Inferior parietal cortex (tissue), 1 donor: Measurements from ENCODE around the gene COL6A2.
"Not testable (repeated sequence)": the region's sequence is repeated elsewhere in the genome, so short reads cannot be mapped to it uniquely, and the experiment has no call there.

ENCODE experiments used
- DNase-seq: peaks from one replicate; pipeline ENCODE4 v3.0.0-alpha.2; 2016; ENCODE audit errors: extremely low spot score

Gene COL6A2

GRCh38 chr21:46142582-46143473 lies 44.9 kb downstream of the COL6A2 start:
- no peak for DNase-seq

DNA sequence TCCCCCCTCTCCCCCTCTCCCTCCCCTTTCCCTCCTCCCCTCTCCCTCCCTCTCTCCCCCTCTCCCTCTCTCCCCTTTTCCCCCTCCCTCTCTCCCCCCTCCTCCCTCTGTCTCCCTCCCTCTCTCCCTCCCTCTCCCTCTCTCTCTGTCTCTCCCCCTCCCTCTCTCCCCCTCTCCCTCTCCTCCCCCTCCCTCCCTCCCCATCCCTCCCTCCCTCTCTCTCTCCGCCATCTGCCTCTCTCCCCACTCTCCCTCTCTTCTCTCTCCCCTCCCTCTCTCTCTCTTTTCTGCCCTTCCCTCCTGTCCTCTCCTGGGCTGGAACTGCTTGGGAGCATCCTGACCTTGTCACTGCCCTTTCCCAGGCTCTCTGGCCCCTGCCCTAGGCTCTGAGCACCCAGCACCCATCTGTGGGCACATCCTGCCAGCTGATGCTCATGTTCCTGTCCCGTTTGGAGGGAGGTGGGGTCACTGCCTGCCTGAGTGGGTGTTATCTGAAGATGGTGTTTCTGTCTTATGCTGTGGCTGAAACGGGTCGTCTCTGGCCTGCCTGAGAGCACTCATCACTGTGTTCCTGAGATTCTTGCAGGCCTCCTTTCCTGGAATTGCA lies 46.7 kb downstream of the COL6A2 start:
- DNase-seq: no peak

GRCh38 chr21:46145159-46145839 lies 47.4 kb downstream of the COL6A2 start:
- DNase-seq: no peak

DNA sequence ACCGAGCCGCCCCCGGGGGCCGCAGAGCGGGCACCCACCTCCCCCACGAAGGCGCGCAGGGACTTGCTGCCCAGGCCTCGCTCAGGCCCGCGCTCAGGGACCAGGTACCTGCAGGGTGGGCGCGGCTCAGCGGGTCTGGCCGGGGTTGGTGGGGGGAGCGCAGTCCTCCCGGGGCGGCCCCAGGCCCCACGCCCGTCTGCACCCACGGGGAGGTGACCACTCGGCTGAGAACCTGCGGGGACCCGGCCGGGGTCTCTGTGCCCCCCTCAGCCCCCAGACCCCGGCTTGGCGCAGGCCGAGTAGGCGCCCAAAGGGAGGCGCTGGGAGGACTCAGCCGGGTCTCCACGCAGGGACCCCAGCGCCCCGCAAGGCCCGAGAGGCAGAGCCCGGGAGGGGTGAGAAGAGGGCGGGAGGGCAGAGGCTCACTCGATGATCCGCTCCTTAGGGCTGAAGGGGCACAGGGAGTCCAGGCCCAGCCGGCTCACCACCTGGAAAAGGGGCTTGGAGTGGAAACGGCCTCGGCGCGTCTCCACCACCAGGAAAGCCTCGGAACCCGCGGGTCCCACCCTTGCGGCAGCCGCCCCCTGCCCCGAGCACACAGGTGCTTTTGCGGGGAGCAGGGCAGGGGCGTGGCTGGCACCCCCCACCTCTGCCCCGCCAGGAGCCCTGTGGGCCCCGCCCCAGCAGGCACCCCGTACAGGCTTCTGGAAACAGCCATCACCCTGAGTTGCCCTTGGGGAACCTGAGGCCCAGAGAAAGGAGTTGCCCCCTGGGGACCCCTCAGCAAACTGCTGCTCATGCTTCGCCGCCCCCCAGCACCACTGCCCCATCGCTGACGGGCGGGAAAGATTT lies 48.2 kb downstream of the COL6A2 start:
- DNase-seq: no peak

GRCh38 chr21:46146856-46147255 lies 48.9 kb downstream of the COL6A2 start:
- no peak for DNase-seq

DNA sequence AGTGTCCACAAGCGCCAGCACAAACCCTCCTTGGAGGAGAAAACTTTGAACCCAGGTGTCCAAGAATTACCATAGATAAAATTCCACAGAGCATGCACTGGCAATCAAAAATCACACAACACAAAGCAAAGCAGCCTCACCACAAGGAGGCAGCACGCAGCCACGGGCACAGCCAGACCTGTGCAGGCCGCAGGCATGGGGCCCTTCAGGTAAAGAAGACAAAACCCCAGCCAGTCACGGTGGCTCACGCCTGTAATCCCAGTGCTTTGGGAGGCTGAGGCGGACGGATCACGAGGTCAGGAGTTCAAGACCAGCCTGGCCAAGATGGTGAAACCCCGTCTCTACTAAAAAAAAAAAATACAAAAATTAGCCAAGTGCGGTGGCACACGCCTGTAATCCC lies 49.5 kb downstream of the COL6A2 start:
- not testable (repeated sequence) for DNase-seq

DNA sequence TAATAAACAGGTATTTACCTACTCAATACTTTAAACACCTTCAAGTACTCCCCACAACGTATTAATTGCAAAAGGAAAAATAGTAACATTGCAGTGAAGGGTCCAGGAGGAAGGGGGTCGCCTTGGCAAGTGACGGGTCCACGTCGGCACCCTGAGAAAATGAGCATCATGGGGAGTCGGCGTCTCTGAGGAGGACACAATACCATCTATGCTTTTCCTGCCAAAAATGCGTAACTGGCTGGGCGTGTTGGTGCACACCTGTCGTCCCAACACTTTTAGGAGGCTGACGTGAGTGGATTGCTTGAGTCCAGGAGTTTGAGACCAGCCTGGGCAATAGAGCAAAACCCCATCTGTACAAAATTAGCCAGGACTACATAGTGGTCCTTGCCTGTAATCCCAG lies 50.2 kb downstream of the COL6A2 start:
- DNase-seq: no peak

- DNase-seq: no peak
These were observed 51.4 kb downstream of the COL6A2 start for GRCh38 chr21:46149205-46149901.

- no peak for DNase-seq
These were observed 52.2 kb downstream of the COL6A2 start for GRCh38 chr21:46150073-46150472.

DNA sequence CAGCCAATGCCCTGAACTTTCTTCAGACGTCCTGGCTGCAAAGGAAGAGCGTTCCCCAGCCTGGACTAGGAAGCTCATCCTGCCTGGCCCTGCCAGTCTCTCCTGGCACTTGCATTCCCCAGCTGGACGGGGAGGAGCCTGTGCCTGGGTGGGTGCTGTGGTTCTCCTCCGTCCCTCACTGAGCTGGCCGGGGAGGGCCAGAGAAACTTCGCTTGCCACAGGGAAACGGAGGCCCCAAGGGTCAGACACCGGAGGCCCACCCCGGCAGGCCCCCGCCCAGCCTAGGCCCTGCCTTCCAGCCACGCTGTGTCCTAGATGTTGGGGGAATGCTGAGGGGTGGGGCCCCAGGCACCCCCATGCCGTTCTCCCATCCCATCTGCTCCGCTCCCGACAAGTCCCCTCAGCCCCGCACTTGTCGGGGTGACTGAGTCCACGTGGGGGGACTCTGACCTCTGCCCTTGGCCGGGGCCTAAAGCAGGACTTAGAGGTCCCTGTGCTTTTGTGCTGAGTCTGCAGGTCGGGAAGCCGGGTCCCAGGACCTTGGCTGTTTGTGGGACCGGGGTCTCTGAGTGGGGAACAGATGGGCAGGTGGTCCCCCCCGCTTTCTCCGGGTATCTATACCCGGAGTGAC lies 52.7 kb downstream of the COL6A2 start:
- no peak for DNase-seq

GRCh38 chr21:46151261-46151988 lies 53.5 kb downstream of the COL6A2 start:
- DNase-seq: no peak

DNA sequence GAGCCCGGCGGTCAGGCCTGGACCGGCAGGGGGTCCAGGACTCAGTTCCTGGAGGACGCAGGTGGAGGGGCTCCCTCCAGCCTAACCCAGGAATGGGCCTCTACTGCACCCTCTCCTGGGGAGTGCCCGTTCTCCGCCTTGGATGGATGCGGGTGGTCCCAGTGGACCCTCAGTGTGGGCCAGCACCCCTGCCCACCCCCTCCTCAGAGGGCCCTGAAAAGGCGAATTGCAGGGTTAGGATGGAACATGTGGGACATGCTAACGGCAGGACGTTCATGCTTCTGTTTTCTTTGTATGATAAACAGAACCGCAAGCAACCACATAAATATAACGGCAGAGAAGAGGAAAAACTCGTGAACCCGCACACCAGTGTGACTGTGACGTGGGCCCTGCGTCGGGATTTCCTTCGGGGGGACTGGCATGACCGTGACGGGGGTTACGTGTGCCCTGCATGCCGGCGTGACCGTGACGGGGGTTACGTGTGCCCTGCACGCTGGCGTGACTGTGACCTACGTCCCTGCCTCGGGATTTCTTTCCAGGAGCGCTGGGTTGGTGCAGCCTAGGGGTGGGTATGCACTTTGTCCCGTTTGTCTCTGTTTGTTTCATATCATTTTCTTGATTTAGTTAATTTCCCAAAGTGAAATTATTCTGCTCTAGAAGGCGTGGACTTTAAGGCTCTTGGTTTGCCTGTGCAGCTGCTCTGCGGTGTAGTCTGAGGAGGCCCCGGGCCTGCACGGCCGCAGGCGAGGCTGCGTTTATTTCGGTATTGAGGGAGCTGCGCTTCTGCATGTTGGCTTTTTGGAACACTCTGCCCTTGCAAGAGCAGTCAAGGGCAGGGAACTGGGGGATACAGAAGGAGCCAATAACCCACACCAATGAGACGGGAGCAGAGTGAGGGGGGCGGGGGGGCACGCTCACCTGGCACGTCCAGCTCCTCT lies 54.3 kb downstream of the COL6A2 start:
- no peak for DNase-seq

DNA sequence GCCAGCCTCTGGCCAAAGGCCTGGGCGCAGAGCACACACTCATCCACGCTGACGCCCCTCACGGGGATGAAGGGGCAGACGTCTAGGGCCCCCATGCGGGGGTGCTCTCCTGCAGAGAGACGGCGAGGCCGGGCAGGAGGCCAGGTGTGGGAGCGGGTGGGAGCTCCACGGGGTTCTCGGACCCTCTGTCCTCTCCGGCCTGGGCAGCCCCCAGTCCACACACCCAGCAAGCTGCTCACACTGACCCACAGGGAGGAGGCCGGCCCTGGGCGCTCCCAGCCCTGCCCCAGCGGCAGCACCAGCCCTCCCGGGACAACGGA lies 55.0 kb downstream of the COL6A2 start:
- no peak for DNase-seq

- peak; percentile 58 for DNase-seq
These were observed 55.6 kb downstream of the COL6A2 start for GRCh38 chr21:46153247-46154154.

DNA sequence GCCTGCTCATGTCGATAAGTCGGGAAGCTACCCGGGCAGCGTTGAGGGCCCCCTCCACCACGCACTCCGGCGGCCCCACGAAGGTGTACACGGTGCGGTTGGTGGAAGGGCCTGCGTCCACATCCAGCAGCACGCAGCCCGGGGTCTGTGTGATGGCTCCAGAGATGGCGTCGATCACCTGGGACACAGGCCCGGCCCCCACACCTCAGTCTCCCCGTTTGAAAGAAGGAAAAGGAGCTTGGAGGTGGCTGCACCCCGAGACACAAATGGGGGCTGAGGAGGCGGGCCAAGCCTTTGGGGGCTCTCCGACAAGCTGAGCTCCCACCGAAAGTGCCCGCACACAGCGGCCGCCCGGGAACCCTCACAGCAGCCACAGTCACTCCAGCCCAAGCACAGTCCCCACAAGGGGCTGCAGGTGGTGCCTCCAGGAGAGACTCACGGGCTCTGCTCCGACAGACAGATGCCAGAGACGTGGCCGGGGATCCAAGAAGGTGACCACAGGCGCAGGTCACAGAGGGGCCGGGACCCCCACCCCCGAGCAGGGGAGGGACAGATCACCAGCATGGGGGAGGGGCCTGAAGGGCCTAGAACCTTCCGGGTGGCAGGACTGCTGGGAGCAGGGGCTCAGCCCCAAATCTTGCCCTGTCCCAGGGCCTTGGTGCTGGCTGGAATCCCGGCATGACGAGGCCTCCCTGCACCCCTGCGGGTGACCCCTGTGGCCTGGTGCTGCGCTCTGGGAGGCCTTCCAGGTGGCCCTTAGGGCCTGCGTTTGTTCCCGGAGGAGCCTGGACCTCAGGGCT lies 56.4 kb downstream of the COL6A2 start:
- DNase-seq: no peak

DNA sequence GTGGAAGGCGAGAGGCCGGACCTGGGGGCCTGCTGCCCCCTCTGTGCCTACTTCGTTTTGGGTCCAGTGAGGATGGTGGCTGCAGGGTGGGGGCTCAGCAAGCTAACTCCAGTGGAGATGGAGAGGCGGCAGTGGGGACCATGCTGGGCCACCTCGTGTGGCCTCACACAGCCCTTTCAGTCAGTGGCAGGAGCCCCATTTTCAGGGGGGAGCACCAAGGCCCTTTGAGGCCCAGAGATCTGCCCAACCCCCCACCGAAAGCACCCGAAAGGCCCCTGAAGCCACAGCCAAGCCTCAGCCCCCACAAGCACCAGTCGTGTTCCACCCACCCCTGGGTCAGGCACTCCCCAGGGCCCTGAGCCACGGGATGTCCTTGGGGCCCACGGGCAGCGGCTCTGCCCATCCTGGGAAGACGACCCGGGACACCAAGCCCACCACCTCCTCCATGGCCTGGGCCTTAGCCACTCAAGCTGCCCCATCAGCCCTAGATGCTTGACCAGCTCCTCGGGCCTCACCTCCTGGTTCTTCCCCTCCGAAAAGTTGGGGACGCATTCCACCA lies 57.1 kb downstream of the COL6A2 start:
- DNase-seq: no peak
